Caco-2 (cell line): ENCODE data around the gene ZNF487. TPM values are rescaled to one million over a fixed set of nuclear protein-coding genes. Genes with fewer than 3 reads are reported as not detected.

Source experiments
- BruUV-seq: library from RNA; stranded (reverse); fragments of 400-500 nt; replicated peaks from 2 replicates; lab custom pipeline; 2021; lab: Mats Ljungman, UMichigan
- CTCF ChIA-PET: fragments of 300-600 bp; sonication (Branson Sonifier 250); formaldehyde crosslinking; loops from one replicate; lab custom pipeline; 2022; ENCODE audit warnings: antibody characterized with exemption; lab: Charles Lee
- POLR2A ChIA-PET: fragments of 300-600 bp; sonication (Branson Sonifier 250); formaldehyde crosslinking; loops from one replicate; lab custom pipeline; 2022; ENCODE audit warnings: antibody characterized with exemption; lab: Charles Lee
- DNase-seq, 2 experiments: peaks; one replicate each; pipeline versions ENCODE4 v3.0.0 to v3.0.0-alpha.2; 2020 to 2022
- H3K27me3 ChIP-seq: replicated peaks from 2 replicates; pipeline ENCODE4 v1.6.0; 2011; ENCODE audit warnings: low read length; ENCODE audit not compliant: control insufficient read depth, insufficient read depth
- H3K36me3 ChIP-seq: 2 replicates; pipeline ENCODE4 v1.5.1; 2011; ENCODE audit warnings: low read length; ENCODE audit not compliant: control insufficient read depth, insufficient read depth
- H3K4me1 ChIP-seq: fragments of 250-450 bp; sonication (Bioruptor Pico); 2 replicates; pipeline ENCODE4 v1.5.1; 2020; ENCODE audit warnings: mild to moderate bottlenecking
- H3K4me3 ChIP-seq: 2 replicates; pipeline ENCODE4 v1.5.1; 2011; ENCODE audit warnings: low read depth, mild to moderate bottlenecking, control low read depth, low read length
- H3K9me3 ChIP-seq: fragments of 250-450 bp; sonication (Bioruptor Pico); 2 replicates; pipeline ENCODE4 v1.5.1; 2020; ENCODE audit warnings: mild to moderate bottlenecking, moderate library complexity
- H3K27ac Mint-ChIP-seq: one replicate; pipeline ENCODE4 v1.8.0; 2022; ENCODE audit warnings: mixed read lengths; ENCODE audit not compliant: unreplicated experiment
- H3K27me3 Mint-ChIP-seq: one replicate; pipeline ENCODE4 v1.8.0; 2022; ENCODE audit warnings: mixed read lengths; ENCODE audit not compliant: insufficient read depth, unreplicated experiment
- H3K36me3 Mint-ChIP-seq: one replicate; pipeline ENCODE4 v1.8.0; 2022; ENCODE audit warnings: mild to moderate bottlenecking, mixed read lengths; ENCODE audit not compliant: insufficient read depth, unreplicated experiment
- H3K4me1 Mint-ChIP-seq: one replicate; pipeline ENCODE4 v1.8.0; 2022; ENCODE audit warnings: low read depth, mixed read lengths; ENCODE audit not compliant: unreplicated experiment
- H3K4me3 Mint-ChIP-seq: one replicate; pipeline ENCODE4 v1.8.0; 2022; ENCODE audit warnings: mild to moderate bottlenecking, moderate library complexity, mixed read lengths; ENCODE audit not compliant: unreplicated experiment
- H3K9me3 Mint-ChIP-seq: one replicate; pipeline ENCODE4 v1.8.0; 2022; ENCODE audit warnings: mixed read lengths; ENCODE audit not compliant: unreplicated experiment
- intact Hi-C: fragments of 100-400 bp; cut with micrococcal nuclease; formaldehyde crosslinking; loops from one replicate; pipeline ENCODE4 v1.10.0; 2022; ENCODE audit not compliant: unreplicated experiment
- total RNA-seq: library from RNA; stranded (reverse); gene quantifications from 2 replicates; pipeline ENCODE4 v1.2.3, GENCODE V29; 2022
- TF ChIP-seq, protein P1 (sequence below), 2 experiments: fragments of 200-600 bp in 1 of 2; IDR thresholded peaks; 1 replicate in 1 of 2; 2 replicates in 1 of 2; pipeline versions ENCODE4 v1.5.1 to v1.8.0; 2011 to 2022; ENCODE audit warnings: antibody characterized with exemption in 1 of 2, control low read depth in 1 of 2, inconsistent platforms in 1 of 2, low read depth in 1 of 2, low read length in 1 of 2, mild to moderate bottlenecking in 1 of 2, moderate library complexity in 1 of 2; ENCODE audit not compliant: insufficient read depth in 1 of 2, severe bottlenecking in 1 of 2, unreplicated experiment in 1 of 2

The ZNF487 gene
- total RNA-seq, 1 experiment from 2014 or later, result 6.5 TPM

DNA sequence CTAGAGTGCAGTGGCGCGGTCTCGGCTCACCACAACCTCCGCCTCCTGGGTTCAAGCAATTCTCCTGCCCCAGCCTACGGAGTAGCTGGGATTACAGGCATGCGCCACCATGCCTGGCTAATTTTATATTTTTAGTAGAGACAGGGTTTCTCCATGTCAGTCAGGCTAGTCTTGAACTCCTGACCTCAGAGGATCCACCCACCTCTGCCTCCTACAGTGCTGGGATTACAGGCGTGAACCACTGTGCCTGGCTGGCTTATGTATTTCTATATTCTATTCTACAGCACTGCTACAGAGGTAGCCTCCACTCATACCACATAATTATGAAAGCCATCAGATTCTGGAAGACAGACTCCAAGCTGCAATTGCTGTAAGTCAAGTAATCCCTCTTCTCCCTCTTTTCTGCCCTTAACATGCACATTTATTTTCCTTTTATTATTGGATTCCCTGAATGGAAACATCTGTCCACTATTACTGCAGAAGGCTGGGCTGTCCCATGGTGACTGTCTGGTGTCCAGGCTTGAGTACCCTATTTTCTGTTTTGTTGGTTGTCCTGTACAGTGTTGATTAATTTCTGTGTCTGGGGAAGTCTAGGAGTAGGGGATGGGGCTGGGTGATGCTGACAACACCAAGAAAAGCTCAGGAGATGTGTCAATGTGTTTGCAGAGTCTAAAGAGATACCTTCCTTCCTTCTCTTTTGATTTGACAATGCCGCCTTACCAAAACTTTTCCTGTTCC is 5.8 kb upstream of the ZNF487 start:
- Mint-ChIP-seq H3K27me3 (no peaks in the 10 kb centered on the region), H3K4me3 (no peak overlapping the region), H3K27ac (no peak overlapping the region), H3K36me3 (peaks cover 2% of the 10 kb centered on the region), H3K4me1 (no peaks in the 10 kb centered on the region), H3K9me3 (no peaks in the 10 kb centered on the region)
- Histone ChIP-seq H3K9me3 (no peaks in the 10 kb centered on the region), H3K4me3 (no peak overlapping the region), H3K4me1 (peaks cover 5% of the 10 kb centered on the region; the same call in 1 of the 2 replicates), H3K36me3 (no peaks in the 10 kb centered on the region), H3K27me3 (no peaks in the 10 kb centered on the region)
- TF ChIP-seq, protein P1, sequence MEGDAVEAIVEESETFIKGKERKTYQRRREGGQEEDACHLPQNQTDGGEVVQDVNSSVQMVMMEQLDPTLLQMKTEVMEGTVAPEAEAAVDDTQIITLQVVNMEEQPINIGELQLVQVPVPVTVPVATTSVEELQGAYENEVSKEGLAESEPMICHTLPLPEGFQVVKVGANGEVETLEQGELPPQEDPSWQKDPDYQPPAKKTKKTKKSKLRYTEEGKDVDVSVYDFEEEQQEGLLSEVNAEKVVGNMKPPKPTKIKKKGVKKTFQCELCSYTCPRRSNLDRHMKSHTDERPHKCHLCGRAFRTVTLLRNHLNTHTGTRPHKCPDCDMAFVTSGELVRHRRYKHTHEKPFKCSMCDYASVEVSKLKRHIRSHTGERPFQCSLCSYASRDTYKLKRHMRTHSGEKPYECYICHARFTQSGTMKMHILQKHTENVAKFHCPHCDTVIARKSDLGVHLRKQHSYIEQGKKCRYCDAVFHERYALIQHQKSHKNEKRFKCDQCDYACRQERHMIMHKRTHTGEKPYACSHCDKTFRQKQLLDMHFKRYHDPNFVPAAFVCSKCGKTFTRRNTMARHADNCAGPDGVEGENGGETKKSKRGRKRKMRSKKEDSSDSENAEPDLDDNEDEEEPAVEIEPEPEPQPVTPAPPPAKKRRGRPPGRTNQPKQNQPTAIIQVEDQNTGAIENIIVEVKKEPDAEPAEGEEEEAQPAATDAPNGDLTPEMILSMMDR (IDR thresholded peaks at IDR 0.05; ENCODE audit: insufficient read depth in 1 of 2, low read depth in 1 of 2, low read length in 1 of 2, severe bottlenecking in 1 of 2, unreplicated experiment in 1 of 2), result no peak
- no peak for DNase-seq
- intact Hi-C loops, result no loop called here
- CTCF ChIA-PET, result interaction anchor here (1.0 kb wide), 1 partner anchor 12 kb away, joined by 3 read pairs; no protein-coding TSS in a partner anchor
- BruUV-seq, result no TSS peak
- POLR2A ChIA-PET, result interaction anchor here (0.6 kb wide), 1 partner anchor 50 kb away, joined by 11 read pairs; no protein-coding TSS in a partner anchor

DNA sequence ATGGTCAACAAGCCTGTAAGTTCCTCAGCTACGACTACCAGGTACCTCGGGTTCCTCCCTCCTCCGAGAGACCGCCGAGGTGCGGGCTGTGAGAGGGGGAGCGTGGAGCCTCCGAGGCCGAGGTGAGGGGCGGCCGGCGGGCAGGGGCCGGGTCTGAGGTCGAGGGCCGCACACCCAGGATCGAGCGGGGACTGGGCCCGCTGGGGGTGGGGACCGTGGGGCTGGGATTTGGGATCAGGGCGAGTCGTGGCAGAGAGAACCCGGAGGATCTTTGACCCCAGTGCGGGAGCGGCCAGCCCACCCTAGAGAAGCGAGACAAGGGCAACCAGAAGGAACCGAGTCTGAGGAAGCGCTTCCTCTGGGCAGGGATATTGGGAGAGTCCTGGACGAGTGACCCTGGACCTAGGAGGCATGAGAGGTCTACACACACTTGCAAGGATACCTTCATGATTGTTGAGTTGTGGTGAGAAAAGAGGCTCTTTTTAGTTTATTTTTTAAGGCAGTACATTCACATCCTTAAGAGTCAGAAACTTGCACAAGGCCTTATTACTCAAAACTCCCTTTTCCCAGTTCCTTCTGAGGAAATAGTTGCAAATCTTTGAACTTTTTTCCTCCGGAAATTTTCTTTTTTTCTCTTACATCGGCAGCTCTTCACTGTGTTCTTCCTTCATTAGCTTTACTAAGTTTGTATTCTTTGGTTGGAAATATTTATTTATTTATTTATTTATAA is 395 bp downstream of the ZNF487 start:
- BruUV-seq, result TSS peak; percentile 60
- Mint-ChIP-seq H3K36me3 (peaks cover 13% of the 10 kb centered on the region), H3K27me3 (no peaks in the 10 kb centered on the region)

More for the DNA sequence above, 395 bp downstream of the ZNF487 start:
- TF ChIP-seq, protein P1 (IDR thresholded peaks at IDR 0.05; ENCODE audit: insufficient read depth in 1 of 2, low read depth in 1 of 2, low read length in 1 of 2, severe bottlenecking in 1 of 2, unreplicated experiment in 1 of 2), result no peak
- intact Hi-C loops, result no loop called here
- CTCF ChIA-PET, result interaction anchor here (0.5 to 1.1 kb wide), 4 partner anchors 41 to 172 kb away, joined by 3 to 8 read pairs (median 4); no protein-coding TSS in a partner anchor
- Histone ChIP-seq H3K4me3 (peak overlapping the region; percentile 87), H3K9me3 (no peaks in the 10 kb centered on the region), H3K36me3 (no peaks in the 10 kb centered on the region), H3K4me1 (peaks cover 10% of the 10 kb centered on the region; the same call in 1 of the 2 replicates), H3K27me3 (no peaks in the 10 kb centered on the region)
- Mint-ChIP-seq H3K9me3 (no peaks in the 10 kb centered on the region), H3K4me1 (no peaks in the 10 kb centered on the region), H3K4me3 (peak overlapping the region; percentile 97), H3K27ac (peak overlapping the region; percentile 98)
- POLR2A ChIA-PET, result interaction anchor here (1.1 to 2.5 kb wide), 5 partner anchors 17 to 41 kb away, joined by 4 to 40 read pairs (median 11); partner anchors contain the start of gene HNRNPF
- no peak for DNase-seq
